C4-2B (cell line): ENCODE data around the gene SEMA4D.

Experiments
- ZFX ChIP-seq: fragments of 450-650 bp; IDR thresholded peaks from 2 replicates; pipeline ENCODE4 v1.6.1; 2017
- TF ChIP-seq, protein P1 (sequence below): fragments of 450-650 bp; conservative IDR thresholded peaks from 2 replicates; pipeline ENCODE4 v1.5.1; 2017; ENCODE audit warnings: mild to moderate bottlenecking

DNA sequence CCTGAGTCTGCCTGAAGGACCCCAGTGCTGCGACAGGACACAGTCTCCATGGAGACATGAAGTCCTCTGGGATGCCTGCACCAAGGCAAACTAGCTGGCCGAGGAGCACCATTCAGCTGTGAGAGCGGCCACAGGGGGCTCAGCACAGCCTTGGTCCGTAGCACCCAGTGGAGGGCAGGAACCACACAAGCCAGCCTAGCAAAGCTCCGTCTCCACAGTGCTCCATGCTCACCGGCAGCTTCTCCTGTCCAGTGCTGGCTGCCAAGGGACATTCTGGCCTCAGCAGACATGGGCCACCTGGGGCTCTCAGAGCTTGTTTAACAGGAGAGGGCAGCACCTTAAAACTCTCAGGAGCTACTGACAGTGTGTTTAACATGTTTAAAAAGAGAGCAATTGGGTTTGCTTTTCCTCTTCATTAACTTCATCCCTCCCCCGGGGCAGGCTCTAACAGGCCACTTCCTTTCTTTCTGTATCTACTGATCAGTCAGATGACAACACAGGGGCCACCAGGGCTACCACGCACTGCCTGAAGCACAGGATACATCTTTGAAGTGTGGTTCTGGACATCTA is 122.6 kb downstream of the SEMA4D start:
- TF ChIP-seq, protein P1, sequence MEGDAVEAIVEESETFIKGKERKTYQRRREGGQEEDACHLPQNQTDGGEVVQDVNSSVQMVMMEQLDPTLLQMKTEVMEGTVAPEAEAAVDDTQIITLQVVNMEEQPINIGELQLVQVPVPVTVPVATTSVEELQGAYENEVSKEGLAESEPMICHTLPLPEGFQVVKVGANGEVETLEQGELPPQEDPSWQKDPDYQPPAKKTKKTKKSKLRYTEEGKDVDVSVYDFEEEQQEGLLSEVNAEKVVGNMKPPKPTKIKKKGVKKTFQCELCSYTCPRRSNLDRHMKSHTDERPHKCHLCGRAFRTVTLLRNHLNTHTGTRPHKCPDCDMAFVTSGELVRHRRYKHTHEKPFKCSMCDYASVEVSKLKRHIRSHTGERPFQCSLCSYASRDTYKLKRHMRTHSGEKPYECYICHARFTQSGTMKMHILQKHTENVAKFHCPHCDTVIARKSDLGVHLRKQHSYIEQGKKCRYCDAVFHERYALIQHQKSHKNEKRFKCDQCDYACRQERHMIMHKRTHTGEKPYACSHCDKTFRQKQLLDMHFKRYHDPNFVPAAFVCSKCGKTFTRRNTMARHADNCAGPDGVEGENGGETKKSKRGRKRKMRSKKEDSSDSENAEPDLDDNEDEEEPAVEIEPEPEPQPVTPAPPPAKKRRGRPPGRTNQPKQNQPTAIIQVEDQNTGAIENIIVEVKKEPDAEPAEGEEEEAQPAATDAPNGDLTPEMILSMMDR: no peak
- TF ChIP-seq ZFX: no peak
